HepG2 (cell line): ENCODE results near the gene ESRP2. TPM values are rescaled to one million over a fixed set of nuclear protein-coding genes. Genes with fewer than 3 reads are reported as not detected.
A peak's percentile ranks its signal among the peaks of the same experiment; 100 is the strongest.

ENCODE experiments used
- CREB3 ChIP-seq: sonication (generic); formaldehyde crosslinking; IDR thresholded peaks from 2 replicates; pipeline ENCODE4 v1.5.0; 2020; ENCODE audit warnings: missing genetic modification reagents
- HOXA9 ChIP-seq: sonication (generic); formaldehyde crosslinking; IDR thresholded peaks from 2 replicates; pipeline ENCODE4 v1.8.1; 2022; ENCODE audit warnings: missing genetic modification reagents, mild to moderate bottlenecking, moderate library complexity, borderline replicate concordance
- MEIS1 ChIP-seq: sonication (generic); formaldehyde crosslinking; IDR thresholded peaks from 2 replicates; pipeline ENCODE4 v1.9.0; 2021; ENCODE audit warnings: mild to moderate bottlenecking, missing genetic modification reagents, moderate library complexity, borderline replicate concordance
- MIER2 ChIP-seq: IDR thresholded peaks from 2 replicates; pipeline ENCODE4 v1.6.1; 2016; ENCODE audit warnings: missing biosample characterization, missing genetic modification reagents
- MTA1 ChIP-seq: sonication (generic); formaldehyde crosslinking; IDR thresholded peaks from 2 replicates; pipeline ENCODE4 v1.4.0; 2020; ENCODE audit warnings: missing genetic modification reagents, mild to moderate bottlenecking, borderline replicate concordance
- PAWR ChIP-seq: sonication (generic); formaldehyde crosslinking; IDR thresholded peaks from 2 replicates; pipeline ENCODE4 v1.4.0; 2020; ENCODE audit warnings: missing genetic modification reagents, mild to moderate bottlenecking, borderline replicate concordance
- PHB2 ChIP-seq: fragments of 450-650 bp; IDR thresholded peaks from 2 replicates; pipeline ENCODE4 v1.6.1; 2018; ENCODE audit not compliant: partially characterized antibody
- POLR2G ChIP-seq: fragments of 200-400 bp; formaldehyde crosslinking; IDR thresholded peaks from 2 replicates; pipeline ENCODE4 v1.6.1; 2018; ENCODE audit warnings: mild to moderate bottlenecking, low read depth, low read length, moderate library complexity
- PRDM15 ChIP-seq: sonication (generic); formaldehyde crosslinking; IDR thresholded peaks from 2 replicates; pipeline ENCODE4 v1.4.0; 2020; ENCODE audit warnings: missing genetic modification reagents
- REL ChIP-seq: sonication (generic); formaldehyde crosslinking; conservative IDR thresholded peaks from 2 replicates; pipeline ENCODE4 v1.8.0; 2022; ENCODE audit warnings: mild to moderate bottlenecking, missing genetic modification reagents, moderate library complexity
- SRSF9 ChIP-seq: fragments of 200-400 bp; formaldehyde crosslinking; IDR thresholded peaks from 2 replicates; pipeline ENCODE4 v1.6.1; 2018; ENCODE audit warnings: borderline replicate concordance, mild to moderate bottlenecking, low read depth, low read length; ENCODE audit not compliant: insufficient read depth, poor library complexity, severe bottlenecking
- ZBTB37 ChIP-seq: sonication (generic); formaldehyde crosslinking; IDR thresholded peaks from 2 replicates; pipeline ENCODE4 v1.4.0; 2020; ENCODE audit warnings: mild to moderate bottlenecking, missing genetic modification reagents
- ZEB1 ChIP-seq: IDR thresholded peaks from 2 replicates; pipeline ENCODE4 v1.6.1; 2012; ENCODE audit warnings: mild to moderate bottlenecking, low read depth, inconsistent platforms; ENCODE audit not compliant: insufficient replicate concordance
- ZNF441 ChIP-seq: sonication (generic); formaldehyde crosslinking; IDR thresholded peaks from 2 replicates; pipeline ENCODE4 v1.7.0; 2021; ENCODE audit warnings: missing genetic modification reagents, borderline replicate concordance
- ZNF724P ChIP-seq: sonication (generic); formaldehyde crosslinking; IDR thresholded peaks from 2 replicates; pipeline ENCODE4 v1.8.0; 2022; ENCODE audit warnings: missing genetic modification reagents, borderline replicate concordance
- ZNF777 ChIP-seq: sonication (generic); formaldehyde crosslinking; IDR thresholded peaks from 2 replicates; pipeline ENCODE4 v1.4.0; 2020; ENCODE audit warnings: missing genetic modification reagents
- ZNF780A ChIP-seq: sonication (generic); formaldehyde crosslinking; IDR thresholded peaks from 2 replicates; pipeline ENCODE4 v1.8.0; 2022; ENCODE audit warnings: mild to moderate bottlenecking, missing genetic modification reagents, moderate library complexity
- ZSCAN21 ChIP-seq: sonication (generic); formaldehyde crosslinking; IDR thresholded peaks from 2 replicates; pipeline ENCODE4 v1.8.0; 2022; ENCODE audit warnings: mild to moderate bottlenecking, missing genetic modification reagents, moderate library complexity, borderline replicate concordance
- polyA plus RNA-seq, 8 experiments: library from polyadenylated mRNA; depleted of rRNA in 3 of 8; stranded (reverse) in 7 of 8; unstranded in 1 of 8; fragments of >200 nt; fragmentation: Illumina TruSeq in 4 of 8; extraction: Trizol in 4 of 8; gene quantifications; 2 replicates each; pipeline versions ENCODE4 v1.2.1 to v1.2.3, GENCODE V29; 2011 to 2016; ENCODE audit warnings: low read depth in 4 of 8, missing spikeins in 1 of 8, mixed read lengths in 1 of 8; ENCODE audit not compliant: insufficient read depth in 1 of 8
- total RNA-seq, 5 experiments: library from RNA; depleted of rRNA; stranded (reverse); fragments of >200 nt; fragmentation: Illumina TruSeq; extraction: Trizol; gene quantifications; 2 replicates each; pipeline ENCODE4 v1.2.3, GENCODE V29; 2016; ENCODE audit warnings: low read depth in 1 of 5
- TF ChIP-seq, protein P1 (sequence below): sonication (generic); formaldehyde crosslinking; IDR thresholded peaks from 2 replicates; pipeline ENCODE4 v1.5.1; 2020; ENCODE audit warnings: missing genetic modification reagents, mild to moderate bottlenecking, borderline replicate concordance
- TF ChIP-seq, protein P2 (sequence below): fragments of 450-650 bp; IDR thresholded peaks from 2 replicates; pipeline ENCODE4 v1.6.1; 2016

ESRP2 gene
- total and polyA plus RNA-seq, 2 of the 13 experiments (the other 11 are each of a cell fraction or from before 2014, with no cell fraction given), result 21.1 to 32.4 TPM

DNA sequence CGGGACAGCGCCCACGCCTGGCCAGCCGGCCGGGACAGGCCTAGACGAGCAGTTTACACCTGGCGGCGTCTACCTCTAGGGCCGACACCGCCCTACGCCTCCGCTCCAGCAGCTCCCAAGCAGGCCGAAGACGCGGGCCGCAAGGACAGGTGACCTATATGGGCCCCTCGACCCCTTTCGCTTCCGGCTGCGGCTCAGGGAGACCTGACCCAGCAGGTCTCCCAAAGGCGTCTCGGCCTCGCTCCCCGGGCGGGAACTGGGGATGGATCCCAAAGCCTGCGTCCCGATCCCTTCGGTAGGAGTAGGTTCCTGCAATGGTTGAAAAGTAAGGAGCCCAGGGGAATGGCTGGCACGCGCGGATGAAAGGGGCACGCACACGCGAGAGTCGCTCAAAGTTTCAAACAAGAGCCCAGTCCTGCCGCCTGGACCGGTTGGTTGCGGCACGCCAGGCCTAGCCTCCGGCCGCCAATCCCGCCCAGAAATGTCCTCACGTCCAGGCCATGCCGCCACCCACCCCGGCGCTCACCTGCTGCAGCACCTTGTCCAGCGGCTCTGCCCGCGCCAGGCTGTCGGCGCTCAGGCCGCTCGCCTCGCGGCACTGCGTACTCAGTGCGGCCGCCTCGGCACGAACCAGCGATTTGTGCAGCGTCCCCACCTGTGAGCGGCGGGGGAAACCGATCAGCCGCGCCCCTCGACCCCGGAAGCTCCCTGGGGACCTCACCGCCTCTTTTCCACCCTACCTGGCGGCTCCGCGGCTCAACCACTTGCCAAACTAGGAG lies 630 bp downstream of the ESRP2 start (continued):
- TF ChIP-seq, protein P1, sequence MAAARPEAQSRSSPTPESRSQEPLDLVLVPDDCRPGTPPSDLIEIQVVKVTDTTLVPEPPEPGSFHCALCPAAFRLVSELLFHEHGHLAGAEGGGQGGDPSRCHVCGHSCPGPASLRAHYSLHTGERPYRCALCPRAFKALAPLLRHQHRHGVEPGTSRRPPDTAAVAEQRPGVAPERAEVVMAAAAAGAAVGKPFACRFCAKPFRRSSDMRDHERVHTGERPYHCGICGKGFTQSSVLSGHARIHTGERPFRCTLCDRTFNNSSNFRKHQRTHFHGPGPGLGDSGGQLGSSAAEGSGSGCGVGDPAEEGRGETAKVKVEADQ (CRISPR knock-in tag), result no peak
- TF ChIP-seq, protein P2, sequence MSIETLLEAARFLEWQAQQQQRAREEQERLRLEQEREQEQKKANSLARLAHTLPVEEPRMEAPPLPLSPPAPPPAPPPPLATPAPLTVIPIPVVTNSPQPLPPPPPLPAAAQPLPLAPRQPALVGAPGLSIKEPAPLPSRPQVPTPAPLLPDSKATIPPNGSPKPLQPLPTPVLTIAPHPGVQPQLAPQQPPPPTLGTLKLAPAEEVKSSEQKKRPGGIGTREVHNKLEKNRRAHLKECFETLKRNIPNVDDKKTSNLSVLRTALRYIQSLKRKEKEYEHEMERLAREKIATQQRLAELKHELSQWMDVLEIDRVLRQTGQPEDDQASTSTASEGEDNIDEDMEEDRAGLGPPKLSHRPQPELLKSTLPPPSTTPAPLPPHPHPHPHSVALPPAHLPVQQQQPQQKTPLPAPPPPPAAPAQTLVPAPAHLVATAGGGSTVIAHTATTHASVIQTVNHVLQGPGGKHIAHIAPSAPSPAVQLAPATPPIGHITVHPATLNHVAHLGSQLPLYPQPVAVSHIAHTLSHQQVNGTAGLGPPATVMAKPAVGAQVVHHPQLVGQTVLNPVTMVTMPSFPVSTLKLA, result no peak
- TF ChIP-seq ZNF724P (CRISPR knock-in tag) (no peak), POLR2G (no peak), HOXA9 (CRISPR knock-in tag) (no peak), ZEB1 (no peak), PRDM15 (no peak), ZNF777 (CRISPR knock-in tag) (peak; percentile 82), REL (CRISPR knock-in tag) (no peak), ZNF441 (CRISPR knock-in tag) (no peak), SRSF9 (no peak), MIER2 (CRISPR knock-in tag) (no peak), PHB2 (no peak), ZBTB37 (CRISPR knock-in tag) (no peak), CREB3 (CRISPR knock-in tag) (no peak), ZSCAN21 (CRISPR knock-in tag) (no peak), PAWR (CRISPR knock-in tag) (0 out of 2 replicates have a peak, but pooled peaks have one; percentile 59), MTA1 (no peak; the same call in 1 of the 2 replicates), ZNF780A (CRISPR knock-in tag) (no peak), MEIS1 (peak; percentile 0; the same call in 1 of the 2 replicates)
